Peyer's patch (tissue), 4 donors: ENCODE data around the gene CALCOCO1. TPM values are rescaled to one million over a fixed set of nuclear protein-coding genes. Genes with fewer than 3 reads are reported as not detected.

Source experiments
- DNase-seq, 3 donors: peaks; one replicate each; pipeline ENCODE4 v3.0.0-alpha.2; 2017 to 2019
- H3K27ac ChIP-seq, 4 donors: fragments of 200-600 bp; sonication (generic); one replicate each; pipeline ENCODE4 v1.5.1; 2016 to 2019
- H3K27me3 ChIP-seq, 2 donors: fragments of 200-600 bp; sonication (generic); one replicate each; pipeline ENCODE4 v1.5.1; 2019
- H3K36me3 ChIP-seq, 3 donors: fragments of 200-600 bp; sonication (generic); one replicate each; pipeline ENCODE4 v1.5.1; 2016 to 2019
- H3K4me1 ChIP-seq, 4 donors: fragments of 200-600 bp; sonication (generic); one replicate each; pipeline ENCODE4 v1.5.1; 2016 to 2019
- H3K4me3 ChIP-seq, 4 donors: fragments of 200-600 bp; sonication (generic); 1 replicate in 3 of 4; 2 replicates in 1 of 4; pipeline ENCODE4 v1.5.1; 2016 to 2019; ENCODE audit warnings: mild to moderate bottlenecking in 1 of 4
- H3K9me3 ChIP-seq, 4 donors: fragments of 200-600 bp; sonication (generic); one replicate each; pipeline ENCODE4 v1.5.1; 2016 to 2019; ENCODE audit warnings: mild to moderate bottlenecking in 1 of 4
- POLR2A ChIP-seq, 2 donors: fragments of 450-650 bp; IDR thresholded peaks; one replicate each; pipeline ENCODE4 v1.5.1; 2017; ENCODE audit warnings: antibody characterized with exemption in 2 of 2, mild to moderate bottlenecking in 2 of 2, moderate library complexity in 2 of 2
- total RNA-seq, 4 donors: library from RNA; depleted of rRNA; stranded (reverse); fragments of >200 nt; gene quantifications; one replicate each; pipeline ENCODE4 v1.1.0, GENCODE V29; 2016
- TF ChIP-seq, protein P1 (sequence below), 6 experiments: fragments of 450-650 bp in 4 of 6; fragments of 200-600 bp in 2 of 6; sonication (generic) in 1 of 6; IDR thresholded peaks; one replicate each; pipeline ENCODE4 v1.5.1; 2017 to 2019; ENCODE audit warnings: antibody characterized with exemption in 6 of 6, mild to moderate bottlenecking in 3 of 6, moderate library complexity in 1 of 6

CALCOCO1 gene
- total RNA-seq, 4 donors from 2014 or later: 79.7 to 342 (median 175) TPM

DNA sequence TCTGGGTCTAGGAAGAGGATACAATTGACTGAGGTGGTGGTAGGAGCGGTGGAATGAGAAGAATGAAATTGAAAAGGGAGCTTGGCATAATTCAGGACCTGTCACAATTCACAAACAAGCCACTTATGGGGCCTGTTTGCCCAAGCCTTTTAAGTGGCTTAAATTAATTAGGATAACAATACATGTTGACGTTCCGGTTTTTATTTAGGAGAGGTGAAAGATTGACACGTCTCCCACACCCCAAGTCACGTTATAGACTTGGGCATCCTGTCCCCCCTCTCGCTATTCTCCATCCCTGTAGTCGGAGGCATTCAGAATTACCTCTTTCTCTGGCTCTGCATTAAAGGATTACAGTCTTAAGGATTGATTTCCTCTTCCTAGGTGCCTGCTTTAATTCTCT, 954 bp upstream of the CALCOCO1 start:
- TF ChIP-seq, protein P1, sequence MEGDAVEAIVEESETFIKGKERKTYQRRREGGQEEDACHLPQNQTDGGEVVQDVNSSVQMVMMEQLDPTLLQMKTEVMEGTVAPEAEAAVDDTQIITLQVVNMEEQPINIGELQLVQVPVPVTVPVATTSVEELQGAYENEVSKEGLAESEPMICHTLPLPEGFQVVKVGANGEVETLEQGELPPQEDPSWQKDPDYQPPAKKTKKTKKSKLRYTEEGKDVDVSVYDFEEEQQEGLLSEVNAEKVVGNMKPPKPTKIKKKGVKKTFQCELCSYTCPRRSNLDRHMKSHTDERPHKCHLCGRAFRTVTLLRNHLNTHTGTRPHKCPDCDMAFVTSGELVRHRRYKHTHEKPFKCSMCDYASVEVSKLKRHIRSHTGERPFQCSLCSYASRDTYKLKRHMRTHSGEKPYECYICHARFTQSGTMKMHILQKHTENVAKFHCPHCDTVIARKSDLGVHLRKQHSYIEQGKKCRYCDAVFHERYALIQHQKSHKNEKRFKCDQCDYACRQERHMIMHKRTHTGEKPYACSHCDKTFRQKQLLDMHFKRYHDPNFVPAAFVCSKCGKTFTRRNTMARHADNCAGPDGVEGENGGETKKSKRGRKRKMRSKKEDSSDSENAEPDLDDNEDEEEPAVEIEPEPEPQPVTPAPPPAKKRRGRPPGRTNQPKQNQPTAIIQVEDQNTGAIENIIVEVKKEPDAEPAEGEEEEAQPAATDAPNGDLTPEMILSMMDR (IDR thresholded peaks at IDR 0.05): no peak
- TF ChIP-seq POLR2A (IDR thresholded peaks at IDR 0.05): no peak
- no peak for DNase-seq
- no peaks in the 10 kb centered on the region for H3K27me3 ChIP-seq
- H3K27ac ChIP-seq: peak overlapping the region in 3 of 4 donors; percentile 52 to 70 (median 59)
- H3K4me3 ChIP-seq: peak overlapping the region in 1 of 4 donors; percentile 85
- H3K9me3 ChIP-seq: no peaks in the 10 kb centered on the region
- peaks cover 0 to 19% (median 0%) of the 10 kb centered on the region in 3 donors for H3K36me3 ChIP-seq
- peaks cover 0 to 14% (median 5%) of the 10 kb centered on the region in 4 donors for H3K4me1 ChIP-seq

DNA sequence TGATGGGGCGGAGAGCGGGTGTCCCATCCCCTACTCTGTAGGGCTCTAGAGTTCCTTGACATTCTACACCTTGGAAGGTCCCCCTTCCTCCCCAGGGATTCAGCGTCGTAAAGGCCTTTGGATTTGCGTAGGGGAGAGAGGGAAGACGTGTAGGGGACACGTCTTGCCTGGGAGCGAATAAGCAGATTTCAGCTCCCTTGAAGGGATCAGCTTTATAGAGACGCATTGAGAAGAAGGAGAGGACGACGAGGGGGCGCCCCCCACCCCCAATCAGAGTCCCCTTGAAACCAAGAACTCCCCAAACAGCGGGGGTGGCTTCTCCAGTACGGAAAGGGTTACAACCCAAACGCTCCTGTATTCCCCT, 324 bp downstream of the CALCOCO1 start:
- H3K4me3 ChIP-seq: peak overlapping the region; percentile 50 to 85 (median 62)
- no peaks in the 10 kb centered on the region for H3K9me3 ChIP-seq
- TF ChIP-seq POLR2A (IDR thresholded peaks at IDR 0.05): no peak
- TF ChIP-seq, protein P1 (IDR thresholded peaks at IDR 0.05): no peak
- peaks cover 0 to 30% (median 0%) of the 10 kb centered on the region in 3 donors for H3K36me3 ChIP-seq
- peak overlapping the region; percentile 46 to 70 (median 68) for H3K27ac ChIP-seq
- DNase-seq: peak in 1 of 3 donors; percentile 52
- H3K4me1 ChIP-seq: peaks cover 0 to 14% (median 5%) of the 10 kb centered on the region in 4 donors
- H3K27me3 ChIP-seq: no peaks in the 10 kb centered on the region

DNA sequence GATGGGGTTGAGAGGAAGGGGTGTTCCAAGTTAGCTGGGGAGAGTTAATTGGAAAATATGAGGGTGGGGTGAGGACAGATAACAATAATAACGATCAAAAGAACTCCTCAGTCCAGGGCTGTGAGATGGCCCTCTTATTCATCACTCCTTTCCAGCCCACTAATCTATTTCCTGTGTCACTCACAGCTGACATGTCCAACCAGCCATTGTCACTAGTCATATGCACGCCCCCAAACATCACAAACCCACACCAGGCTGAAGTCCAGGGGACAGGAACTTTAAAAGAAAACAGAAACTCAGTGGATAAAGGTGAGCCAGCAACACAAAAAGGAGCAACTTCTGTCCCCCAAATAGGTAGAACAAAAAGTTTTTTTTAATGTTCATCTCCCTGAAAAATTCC, 911 bp downstream of the CALCOCO1 start:
- no peak for TF ChIP-seq POLR2A (IDR thresholded peaks at IDR 0.05)
- H3K4me3 ChIP-seq: peak overlapping the region; percentile 50 to 85 (median 62)
- H3K27ac ChIP-seq: no peak overlapping the region
- no peaks in the 10 kb centered on the region for H3K9me3 ChIP-seq
- peaks cover 0 to 36% (median 0%) of the 10 kb centered on the region in 3 donors for H3K36me3 ChIP-seq
- no peaks in the 10 kb centered on the region for H3K27me3 ChIP-seq
- peaks cover 0 to 14% (median 5%) of the 10 kb centered on the region in 4 donors for H3K4me1 ChIP-seq
- DNase-seq: no peak

DNA sequence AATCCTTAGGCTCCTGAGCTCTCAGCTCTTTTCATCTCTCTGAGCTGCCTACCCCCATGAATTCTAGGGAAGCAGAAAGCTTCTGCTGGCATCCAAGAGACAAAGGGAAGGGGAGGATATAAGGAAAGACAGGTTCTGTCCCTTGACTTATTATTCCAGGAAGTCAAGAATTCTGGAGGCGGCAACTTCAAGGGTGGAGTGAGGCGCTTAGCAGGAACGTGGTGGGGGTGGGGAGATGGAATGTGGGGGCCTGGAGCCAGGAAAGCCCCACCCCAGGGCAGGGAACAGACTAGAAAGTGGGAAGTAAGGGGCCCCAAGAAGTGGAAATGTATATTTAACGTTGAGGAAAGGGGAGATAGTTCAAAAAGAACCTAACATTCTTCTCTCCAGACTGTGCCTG, 1.4 kb downstream of the CALCOCO1 start:
- no peaks in the 10 kb centered on the region for H3K9me3 ChIP-seq
- peaks cover 0 to 14% (median 5%) of the 10 kb centered on the region in 4 donors for H3K4me1 ChIP-seq
- TF ChIP-seq, protein P1 (IDR thresholded peaks at IDR 0.05): no peak
- no peak for TF ChIP-seq POLR2A (IDR thresholded peaks at IDR 0.05)
- H3K27me3 ChIP-seq: no peaks in the 10 kb centered on the region
- H3K27ac ChIP-seq: no peak overlapping the region
- peaks cover 0 to 41% (median 0%) of the 10 kb centered on the region in 3 donors for H3K36me3 ChIP-seq
- DNase-seq: no peak
- H3K4me3 ChIP-seq: peak overlapping the region in 1 of 4 donors; percentile 85

DNA sequence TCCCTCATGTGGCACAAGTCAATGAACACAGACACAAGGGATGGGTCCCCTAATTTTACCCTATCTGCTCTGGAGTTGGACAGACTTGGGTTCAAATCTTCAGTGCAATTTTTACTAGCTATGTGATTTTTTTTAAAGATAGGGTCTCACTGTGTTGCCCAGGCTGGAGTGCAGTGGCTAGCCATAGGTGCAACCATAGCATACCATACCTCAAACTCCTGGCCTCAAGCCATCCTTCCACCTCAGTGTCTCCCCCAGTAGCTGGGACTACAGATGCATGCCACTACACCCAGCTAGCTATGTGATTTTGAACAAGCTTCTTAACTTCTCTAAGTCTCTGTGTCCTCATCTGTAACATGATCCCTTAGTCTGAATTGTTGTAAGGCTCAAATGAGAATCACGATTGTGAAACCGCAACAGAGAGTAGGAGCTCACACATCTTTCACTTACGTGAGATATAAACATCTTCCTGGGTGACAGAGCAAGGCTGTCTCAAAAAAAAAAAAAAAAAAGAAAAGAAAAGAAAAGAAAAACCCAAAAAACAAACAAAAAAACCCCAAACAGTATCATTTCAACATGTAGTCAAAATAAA, 4.7 kb downstream of the CALCOCO1 start:
- no peak for DNase-seq
- peaks cover 0 to 14% (median 5%) of the 10 kb centered on the region in 4 donors for H3K4me1 ChIP-seq
- peaks cover 0 to 72% (median 0%) of the 10 kb centered on the region in 3 donors for H3K36me3 ChIP-seq
- TF ChIP-seq, protein P1 (IDR thresholded peaks at IDR 0.05): no peak
- TF ChIP-seq POLR2A (IDR thresholded peaks at IDR 0.05): no peak
- no peak overlapping the region for H3K4me3 ChIP-seq
- H3K9me3 ChIP-seq: no peaks in the 10 kb centered on the region
- no peaks in the 10 kb centered on the region for H3K27me3 ChIP-seq
- H3K27ac ChIP-seq: no peak overlapping the region

DNA sequence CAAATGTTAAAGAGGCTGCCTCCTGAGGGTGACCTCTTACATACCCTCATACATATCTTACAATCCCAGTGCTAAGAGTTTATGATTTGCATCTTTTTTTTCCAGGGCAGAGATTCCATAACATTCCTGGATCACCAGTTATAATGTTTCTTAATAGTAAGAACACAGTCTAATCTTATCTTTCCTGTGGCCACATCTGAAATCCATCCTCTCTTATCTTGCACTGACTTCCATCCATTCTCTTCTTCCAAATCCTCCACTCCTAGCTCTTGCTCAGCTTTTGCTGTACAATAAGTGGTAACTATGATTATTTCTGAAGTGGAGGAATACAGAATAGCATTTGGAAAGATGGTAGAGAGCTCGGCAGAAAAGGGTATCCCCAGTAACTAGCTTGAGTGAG, 6.3 kb downstream of the CALCOCO1 start:
- Histone ChIP-seq H3K4me1 (peaks cover 0 to 5% (median under 1%) of the 10 kb centered on the region in 4 donors), H3K9me3 (no peaks in the 10 kb centered on the region), H3K27me3 (no peaks in the 10 kb centered on the region), H3K36me3 (peaks cover 0 to 88% (median 0%) of the 10 kb centered on the region in 3 donors), H3K4me3 (no peak overlapping the region), H3K27ac (no peak overlapping the region)
- DNase-seq: no peak
- no peak for TF ChIP-seq POLR2A (IDR thresholded peaks at IDR 0.05)
- TF ChIP-seq, protein P1 (IDR thresholded peaks at IDR 0.05): no peak
